NOMO-1 (cell line): ENCODE measurements around the gene PDK1.
"Not testable (repeated sequence)": the region's sequence is repeated elsewhere in the genome, so short reads cannot be mapped to it uniquely, and the experiment has no call there.

ENCODE experiments used
- DNase-seq, 2 experiments: peaks; one replicate each; lab custom pipeline; 2025; ENCODE audit not compliant: unreplicated experiment in 2 of 2; lab: John Stamatoyannopoulos, UW

The PDK1 gene

GRCh38 chr2:172592190-172592589, 36.3 kb downstream of the PDK1 start:
- not testable (repeated sequence) for DNase-seq

DNA sequence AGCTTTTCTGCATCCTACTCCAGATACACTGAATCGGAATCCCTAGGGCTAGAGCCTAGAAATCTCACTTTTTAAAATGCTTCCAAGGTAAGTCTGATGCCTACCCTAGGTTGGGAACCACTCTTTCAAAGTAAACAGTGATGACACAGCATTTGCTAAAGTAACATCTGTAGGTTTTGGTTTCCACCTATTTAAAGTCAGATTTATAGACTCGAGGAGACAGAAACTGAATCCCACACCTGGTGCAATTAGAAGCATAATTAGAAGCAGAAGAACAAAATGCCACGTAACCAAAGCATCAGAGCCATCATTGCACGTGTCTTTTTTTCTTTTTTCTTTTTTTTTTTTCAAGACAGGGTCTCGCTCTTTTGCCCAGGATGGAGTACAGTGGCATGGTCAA, 40.9 kb downstream of the PDK1 start:
- DNase-seq = no peak

GRCh38 chr2:172597176-172597842, 41.4 kb downstream of the PDK1 start:
- no peak for DNase-seq

- DNase-seq = no peak
These were observed 44.1 kb downstream of the PDK1 start for GRCh38 chr2:172599947-172600346.

- DNase-seq = no peak
These were observed 44.7 kb downstream of the PDK1 start for GRCh38 chr2:172600557-172601008.

- DNase-seq = no peak
These were observed 50.4 kb downstream of the PDK1 start for GRCh38 chr2:172606285-172606684.

DNA sequence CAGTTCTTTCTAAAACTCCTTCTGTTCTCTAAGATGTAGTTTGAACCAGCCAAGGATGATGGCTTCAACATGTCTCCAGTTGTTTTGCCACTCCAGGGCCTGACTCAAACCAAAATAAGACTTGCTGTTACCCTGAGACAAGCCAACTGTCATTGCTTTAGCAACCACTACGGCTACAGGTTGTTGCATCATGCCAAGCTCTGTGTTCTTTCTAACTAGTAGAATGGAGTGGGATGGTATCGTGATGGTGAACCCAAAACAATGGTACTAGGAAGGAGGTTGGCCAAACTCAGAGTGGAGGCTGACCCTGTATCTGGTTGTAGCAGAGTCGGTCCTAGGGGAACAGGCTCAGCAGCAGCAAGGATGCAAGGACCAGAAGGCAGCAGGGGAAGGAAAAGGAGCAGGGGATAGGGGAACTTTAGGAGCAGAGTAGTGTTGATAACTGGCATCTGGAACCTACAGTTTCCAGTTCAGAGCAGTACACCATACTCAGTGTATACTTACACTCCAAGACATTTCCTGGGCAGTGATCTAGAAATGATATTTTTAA, 51.6 kb downstream of the PDK1 start:
- DNase-seq = no peak

GRCh38 chr2:172609488-172609887, 53.6 kb downstream of the PDK1 start:
- no peak for DNase-seq

DNA sequence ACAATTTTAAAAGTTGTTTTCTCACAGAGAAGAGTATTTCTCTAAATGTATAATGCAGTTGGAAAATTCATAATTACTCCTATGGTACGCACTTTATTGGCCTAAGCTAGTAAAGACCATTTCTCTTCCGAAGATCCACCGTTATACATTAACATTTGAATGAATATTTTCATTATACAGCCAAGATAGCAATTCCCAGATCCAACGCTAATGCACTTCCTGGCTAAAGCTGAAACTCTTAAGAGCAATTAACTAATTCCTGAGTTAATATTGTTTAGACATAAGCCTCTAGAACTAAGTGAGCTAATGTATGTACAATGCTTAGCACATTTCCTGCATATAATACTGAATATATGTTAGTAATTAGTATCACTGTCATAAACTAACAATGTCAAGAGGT, 56.2 kb downstream of the PDK1 start:
- DNase-seq = no peak

- DNase-seq = no peak
These were observed 57.1 kb downstream of the PDK1 start for GRCh38 chr2:172613040-172613439.

GRCh38 chr2:172613615-172614231, 57.8 kb downstream of the PDK1 start:
- DNase-seq = no peak

DNA sequence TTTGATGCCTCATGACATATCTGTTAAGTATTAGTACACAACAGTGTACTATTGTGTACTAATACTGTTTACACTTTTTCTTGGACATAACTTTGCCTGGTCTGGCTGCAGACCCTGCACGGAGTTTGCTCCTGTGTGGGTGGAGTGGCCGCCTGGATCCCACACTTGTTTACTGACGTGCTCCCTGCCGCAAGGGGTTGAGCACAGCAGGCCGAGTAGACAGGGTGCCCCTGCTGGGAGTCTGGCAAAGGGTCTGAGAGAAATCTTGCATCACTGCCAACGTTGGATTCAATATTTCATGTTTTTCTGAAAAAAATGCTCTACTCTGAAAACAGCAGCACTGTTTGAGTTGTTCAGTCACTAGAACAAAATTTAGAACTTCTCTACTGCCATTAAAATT, 59.0 kb downstream of the PDK1 start:
- DNase-seq = no peak

- DNase-seq = no peak
These were observed 59.9 kb downstream of the PDK1 start for GRCh38 chr2:172615727-172616261.

DNA sequence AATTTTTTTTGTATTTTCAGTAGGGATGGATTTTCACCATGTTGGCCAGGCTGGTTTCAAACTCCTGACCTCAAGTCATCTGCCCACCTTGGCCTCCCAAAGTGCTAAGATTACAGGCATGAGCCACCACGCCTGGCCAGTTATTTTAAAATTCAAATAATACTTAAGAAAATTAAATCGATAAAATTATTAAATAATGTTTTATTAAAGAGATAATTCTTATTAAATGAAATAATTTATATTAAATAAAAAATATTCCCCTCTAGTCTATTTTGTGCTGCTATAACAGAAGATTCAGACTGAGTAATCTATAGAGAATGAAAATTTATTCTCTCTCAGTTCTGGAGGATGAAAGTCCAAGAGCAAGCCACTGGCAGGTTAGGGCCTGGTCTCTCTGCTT, 61.2 kb downstream of the PDK1 start:
- no peak for DNase-seq

GRCh38 chr2:172623249-172623965, 67.5 kb downstream of the PDK1 start:
- no peak for DNase-seq

- no peak for DNase-seq
These were observed 69.1 kb downstream of the PDK1 start for GRCh38 chr2:172624996-172625395.

DNA sequence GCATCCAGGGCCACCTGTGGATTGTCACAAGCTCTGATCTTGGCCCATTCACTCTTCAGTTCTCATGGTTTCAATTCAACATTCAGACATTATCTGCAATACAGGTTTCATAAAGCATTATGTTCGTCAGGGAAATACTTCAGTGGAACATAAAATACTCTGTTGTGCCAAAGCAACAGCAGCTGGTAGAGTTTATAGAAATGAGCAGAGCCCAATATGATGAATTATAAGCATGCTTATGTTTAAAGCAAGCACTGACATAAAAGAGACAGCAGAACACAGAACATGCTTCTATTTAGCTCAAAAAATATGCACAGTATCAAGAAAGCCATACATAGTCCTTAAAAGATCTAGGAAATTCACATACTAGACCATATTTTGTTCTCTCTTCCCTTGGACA, 71.3 kb downstream of the PDK1 start:
- DNase-seq = no peak

DNA sequence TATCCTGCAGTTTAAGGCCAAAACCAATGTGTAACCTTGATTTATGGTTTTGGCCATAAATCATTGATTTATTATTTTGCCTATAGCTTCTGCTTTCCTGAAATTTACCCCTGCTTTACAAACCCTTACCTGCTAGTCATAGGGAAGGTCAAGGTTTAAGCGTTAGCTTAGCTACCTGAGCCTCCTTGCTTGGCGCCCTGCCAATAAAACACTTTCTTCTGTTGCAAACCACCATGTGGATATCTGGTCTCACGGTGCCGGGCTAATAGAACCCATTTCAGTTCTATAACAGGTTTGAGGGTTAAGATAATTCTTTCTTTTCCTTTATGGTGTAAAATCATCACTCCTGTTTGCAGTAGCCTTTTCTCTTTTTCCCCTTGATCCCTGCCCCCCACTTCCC, 72.2 kb downstream of the PDK1 start:
- DNase-seq = no peak

- DNase-seq = no peak
These were observed 73.7 kb downstream of the PDK1 start for GRCh38 chr2:172629586-172629985.

- no peak for DNase-seq
These were observed 74.3 kb downstream of the PDK1 start for GRCh38 chr2:172630181-172630580.

GRCh38 chr2:172634477-172634876, 78.6 kb downstream of the PDK1 start:
- no peak for DNase-seq
